ENCODE measurements around the gene BTBD8.

Gene BTBD8

DNA sequence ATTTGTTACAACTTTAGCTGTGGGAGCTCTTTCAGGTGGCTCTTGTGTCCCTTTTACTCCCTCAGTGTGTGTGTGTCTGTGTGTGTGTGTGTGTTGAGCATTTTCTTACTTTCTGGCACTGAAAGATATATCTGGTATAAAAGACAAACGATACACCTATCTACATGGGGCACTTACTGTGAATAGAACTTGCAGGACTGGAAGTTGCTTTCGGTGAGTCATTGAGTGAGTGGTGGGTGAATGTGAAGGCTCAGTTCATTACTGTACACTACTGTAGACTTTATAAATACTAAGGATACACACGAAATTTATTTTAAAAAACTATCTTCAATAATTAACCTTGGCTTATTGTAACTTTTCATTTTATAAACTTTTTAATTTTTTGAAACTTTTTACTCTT lies 38.7 kb downstream of the BTBD8 start:
- TF ChIP-seq, protein P1, sequence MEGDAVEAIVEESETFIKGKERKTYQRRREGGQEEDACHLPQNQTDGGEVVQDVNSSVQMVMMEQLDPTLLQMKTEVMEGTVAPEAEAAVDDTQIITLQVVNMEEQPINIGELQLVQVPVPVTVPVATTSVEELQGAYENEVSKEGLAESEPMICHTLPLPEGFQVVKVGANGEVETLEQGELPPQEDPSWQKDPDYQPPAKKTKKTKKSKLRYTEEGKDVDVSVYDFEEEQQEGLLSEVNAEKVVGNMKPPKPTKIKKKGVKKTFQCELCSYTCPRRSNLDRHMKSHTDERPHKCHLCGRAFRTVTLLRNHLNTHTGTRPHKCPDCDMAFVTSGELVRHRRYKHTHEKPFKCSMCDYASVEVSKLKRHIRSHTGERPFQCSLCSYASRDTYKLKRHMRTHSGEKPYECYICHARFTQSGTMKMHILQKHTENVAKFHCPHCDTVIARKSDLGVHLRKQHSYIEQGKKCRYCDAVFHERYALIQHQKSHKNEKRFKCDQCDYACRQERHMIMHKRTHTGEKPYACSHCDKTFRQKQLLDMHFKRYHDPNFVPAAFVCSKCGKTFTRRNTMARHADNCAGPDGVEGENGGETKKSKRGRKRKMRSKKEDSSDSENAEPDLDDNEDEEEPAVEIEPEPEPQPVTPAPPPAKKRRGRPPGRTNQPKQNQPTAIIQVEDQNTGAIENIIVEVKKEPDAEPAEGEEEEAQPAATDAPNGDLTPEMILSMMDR (IDR thresholded peaks at IDR 0.05; ENCODE audit: low read depth, low read length) = no peak
- no peak for DNase-seq (ENCODE audit: extremely low read depth, low read depth)

DNA sequence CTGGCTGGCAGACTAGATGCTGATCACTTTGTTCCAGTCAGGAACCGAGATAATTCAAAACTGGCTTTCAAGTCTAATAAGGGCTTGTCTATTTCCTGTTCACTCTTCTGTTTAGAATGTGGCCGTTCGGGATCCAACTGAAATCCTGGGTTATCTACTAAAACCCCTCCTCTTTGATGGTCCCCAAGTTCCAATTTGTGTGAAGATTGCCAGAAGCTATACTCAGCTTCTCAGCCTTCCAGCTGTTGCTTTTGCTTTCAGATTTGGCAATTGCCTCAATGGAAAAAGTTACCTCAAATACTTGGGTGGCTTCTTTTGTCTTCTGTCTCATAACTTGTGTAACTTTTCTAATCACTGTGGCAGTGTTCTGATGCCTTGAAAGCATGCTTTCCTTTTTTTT lies 43.7 kb downstream of the BTBD8 start:
- DNase-seq (ENCODE audit: extremely low read depth, low read depth) = no peak
- TF ChIP-seq, protein P1 (IDR thresholded peaks at IDR 0.05; ENCODE audit: low read depth, low read length) = no peak

DNA sequence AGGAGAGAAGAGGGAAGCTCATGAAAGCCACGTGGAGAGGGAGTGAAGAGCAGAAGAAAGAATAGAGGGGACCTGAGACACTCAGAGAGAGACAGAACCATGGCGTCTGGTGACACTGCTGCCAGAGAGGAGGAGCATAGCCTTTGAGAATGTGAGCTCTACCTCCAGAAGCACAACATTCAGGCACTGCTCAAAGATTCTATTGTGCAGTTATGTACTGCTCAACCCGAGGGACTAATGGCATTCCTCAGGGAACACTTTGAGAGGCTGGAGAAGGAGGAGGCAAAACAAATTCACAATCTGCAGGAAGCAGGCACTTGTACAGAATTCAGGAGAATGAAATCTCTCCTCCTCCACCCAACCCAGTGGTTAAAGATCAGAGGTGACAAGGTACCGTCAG lies 45.1 kb downstream of the BTBD8 start:
- TF ChIP-seq, protein P1 (IDR thresholded peaks at IDR 0.05; ENCODE audit: low read depth, low read length) = no peak
- no peak for DNase-seq (ENCODE audit: extremely low read depth, low read depth)

DNA sequence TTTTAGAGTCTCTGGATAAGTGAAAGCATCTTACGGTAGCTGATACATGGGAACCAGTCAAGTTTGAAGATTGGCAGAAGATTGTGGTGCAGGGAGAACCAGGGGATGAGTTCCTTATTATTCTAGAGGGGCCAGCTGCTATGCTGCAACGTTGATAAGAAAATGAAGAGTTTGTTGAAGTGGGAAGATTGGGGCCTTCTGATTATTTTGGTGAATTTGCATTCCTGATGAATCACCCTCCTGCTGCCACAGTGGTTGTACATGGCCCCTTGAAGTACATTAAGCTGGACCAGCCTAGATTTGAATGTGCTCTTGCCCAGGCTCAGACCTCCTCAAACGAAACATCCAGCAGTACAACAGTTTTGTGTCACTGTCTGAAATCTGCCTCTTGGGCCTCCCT lies 45.9 kb downstream of the BTBD8 start:
- TF ChIP-seq, protein P1 (IDR thresholded peaks at IDR 0.05; ENCODE audit: low read depth, low read length) = no peak
- DNase-seq (ENCODE audit: extremely low read depth, low read depth) = no peak

DNA sequence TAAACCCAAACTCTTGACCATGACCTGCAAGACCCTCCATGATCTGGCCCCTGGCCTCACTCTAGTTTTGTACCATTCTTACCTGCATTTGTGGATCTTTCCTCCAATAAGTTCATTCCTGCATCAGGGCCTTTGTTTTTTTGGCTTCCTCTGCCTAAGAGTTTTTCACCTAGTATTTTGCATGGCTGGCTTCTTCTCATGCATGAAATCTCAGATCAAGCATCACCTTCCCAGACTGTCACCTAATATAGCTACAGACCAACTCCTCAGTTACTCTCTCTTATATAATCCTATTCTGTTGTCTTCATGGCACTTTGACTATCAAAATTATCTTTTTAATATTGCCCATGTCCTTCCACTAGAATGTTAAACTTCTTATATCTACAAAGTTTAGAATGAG lies 54.2 kb downstream of the BTBD8 start:
- DNase-seq (ENCODE audit: extremely low read depth, low read depth) = no peak
- TF ChIP-seq, protein P1 (IDR thresholded peaks at IDR 0.05; ENCODE audit: low read depth, low read length) = no peak

DNA sequence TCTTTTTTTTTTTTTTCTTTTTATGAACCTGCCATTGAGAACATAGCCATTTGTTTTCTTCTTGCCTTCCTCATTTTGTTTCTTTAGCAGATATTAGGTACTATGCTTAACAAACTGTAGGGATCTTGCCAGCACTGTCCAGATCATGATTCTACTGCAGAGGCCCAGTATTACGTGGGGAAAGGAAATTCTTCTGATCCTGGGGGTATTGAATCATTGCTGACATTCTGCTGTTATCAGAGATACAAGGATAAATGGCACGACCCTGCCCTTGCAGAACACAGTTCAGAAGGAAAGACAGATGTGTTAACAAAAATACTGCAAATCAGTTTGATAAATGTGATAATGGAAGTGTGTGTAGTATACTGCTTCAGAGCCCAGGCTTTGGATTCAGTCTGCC lies 56.2 kb downstream of the BTBD8 start:
- DNase-seq (ENCODE audit: extremely low read depth, low read depth) = no peak
- TF ChIP-seq, protein P1 (IDR thresholded peaks at IDR 0.05; ENCODE audit: low read depth, low read length) = no peak

DNA sequence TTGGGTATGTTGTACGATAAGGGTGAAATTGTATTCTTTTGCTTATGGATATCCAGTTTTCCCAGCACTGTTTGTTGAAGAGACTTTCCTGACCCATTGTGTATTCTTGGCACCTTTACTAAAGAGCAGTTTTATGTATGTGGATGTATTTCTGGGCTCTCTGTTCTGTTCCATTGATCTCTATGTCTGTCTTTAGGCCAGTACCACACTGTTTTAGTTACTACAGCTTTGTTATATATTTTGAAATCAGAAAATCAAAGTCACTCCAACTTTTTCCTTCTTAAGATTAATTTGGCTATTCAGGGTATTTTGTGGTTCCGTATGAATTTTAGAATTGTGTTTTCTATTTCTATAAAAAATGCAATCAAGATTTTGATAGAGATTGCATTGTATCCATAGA lies 74.8 kb downstream of the BTBD8 start:
- TF ChIP-seq, protein P1 (IDR thresholded peaks at IDR 0.05; ENCODE audit: low read depth, low read length) = no peak
- no peak for DNase-seq (ENCODE audit: extremely low read depth, low read depth)
